Activated naive CD8-positive, alpha-beta T cell (primary cell): ENCODE results near the gene SMOC1.

Source experiments
- H3K27ac Mint-ChIP-seq: one replicate; pipeline ENCODE4 v1.8.0; 2021; ENCODE audit warnings: mixed read lengths
- H3K27me3 Mint-ChIP-seq: one replicate; pipeline ENCODE4 v1.8.0; 2021; ENCODE audit warnings: mixed read lengths
- H3K36me3 Mint-ChIP-seq: one replicate; pipeline ENCODE4 v1.8.0; 2021; ENCODE audit warnings: mixed read lengths
- H3K4me1 Mint-ChIP-seq: one replicate; pipeline ENCODE4 v1.8.0; 2021; ENCODE audit warnings: low read depth, mixed read lengths
- H3K4me3 Mint-ChIP-seq: one replicate; pipeline ENCODE4 v1.8.0; 2021; ENCODE audit warnings: mild to moderate bottlenecking, mixed read lengths
- H3K9me3 Mint-ChIP-seq: one replicate; pipeline ENCODE4 v1.8.0; 2021; ENCODE audit warnings: low read depth, mixed read lengths

The SMOC1 gene

GRCh38 chr14:69879175-69880043, at the start of gene SMOC1:
Gene SMOC1 (plus strand): TSS chr14:69879416. CDS start chr14:69879679, 263 bp downstream.
- Mint-ChIP-seq H3K4me3 (no peak within 1 kb of the TSS), H3K27ac (no peak within 1 kb of the TSS), H3K4me1 (peaks cover 1% of the 10 kb centered on the region), H3K27me3 (peaks cover 29% of the 10 kb centered on the region), H3K36me3 (no peaks in the 10 kb centered on the region), H3K9me3 (no peaks in the 10 kb centered on the region)

GRCh38 chr14:69838881-69839416, 40.3 kb upstream of the SMOC1 start:
- Mint-ChIP-seq H3K36me3 (no peaks in the 10 kb centered on the region), H3K4me1 (no peaks in the 10 kb centered on the region), H3K9me3 (no peaks in the 10 kb centered on the region), H3K4me3 (no peak overlapping the region), H3K27ac (no peak overlapping the region), H3K27me3 (peaks cover 10% of the 10 kb centered on the region)

- H3K36me3 Mint-ChIP-seq, result no peaks in the 10 kb centered on the region
- H3K27ac Mint-ChIP-seq, result no peak overlapping the region
- H3K4me1 Mint-ChIP-seq, result no peaks in the 10 kb centered on the region
- no peak overlapping the region for H3K4me3 Mint-ChIP-seq
- peaks cover 10% of the 10 kb centered on the region for H3K27me3 Mint-ChIP-seq
- no peaks in the 10 kb centered on the region for H3K9me3 Mint-ChIP-seq
Measured at GRCh38 chr14:69839661-69840060, 39.6 kb upstream of the SMOC1 start.

GRCh38 chr14:69841656-69842055, 37.6 kb upstream of the SMOC1 start:
- Mint-ChIP-seq H3K36me3 (no peaks in the 10 kb centered on the region), H3K27me3 (peaks cover 5% of the 10 kb centered on the region), H3K27ac (no peak overlapping the region), H3K9me3 (no peaks in the 10 kb centered on the region), H3K4me3 (no peak overlapping the region), H3K4me1 (no peaks in the 10 kb centered on the region)

GRCh38 chr14:69842686-69843420, 36.4 kb upstream of the SMOC1 start:
- no peaks in the 10 kb centered on the region for H3K9me3 Mint-ChIP-seq
- peaks cover 4% of the 10 kb centered on the region for H3K27me3 Mint-ChIP-seq
- no peak overlapping the region for H3K4me3 Mint-ChIP-seq
- H3K36me3 Mint-ChIP-seq, result no peaks in the 10 kb centered on the region
- no peak overlapping the region for H3K27ac Mint-ChIP-seq
- no peaks in the 10 kb centered on the region for H3K4me1 Mint-ChIP-seq

- Mint-ChIP-seq H3K9me3 (no peaks in the 10 kb centered on the region), H3K27ac (no peak overlapping the region), H3K4me1 (no peaks in the 10 kb centered on the region), H3K27me3 (peaks cover 4% of the 10 kb centered on the region), H3K36me3 (no peaks in the 10 kb centered on the region), H3K4me3 (no peak overlapping the region)
Measured at GRCh38 chr14:69844171-69844570, 35.0 kb upstream of the SMOC1 start.

- Mint-ChIP-seq H3K36me3 (no peaks in the 10 kb centered on the region), H3K27ac (no peak overlapping the region), H3K4me3 (no peak overlapping the region), H3K4me1 (no peaks in the 10 kb centered on the region), H3K27me3 (peaks cover 4% of the 10 kb centered on the region), H3K9me3 (no peaks in the 10 kb centered on the region)
Measured at GRCh38 chr14:69845050-69845581, 34.1 kb upstream of the SMOC1 start.

GRCh38 chr14:69845787-69846186, 33.4 kb upstream of the SMOC1 start:
- no peaks in the 10 kb centered on the region for H3K4me1 Mint-ChIP-seq
- H3K27ac Mint-ChIP-seq, result no peak overlapping the region
- H3K4me3 Mint-ChIP-seq, result no peak overlapping the region
- no peaks in the 10 kb centered on the region for H3K9me3 Mint-ChIP-seq
- peaks cover 4% of the 10 kb centered on the region for H3K27me3 Mint-ChIP-seq
- no peaks in the 10 kb centered on the region for H3K36me3 Mint-ChIP-seq

- no peaks in the 10 kb centered on the region for H3K9me3 Mint-ChIP-seq
- H3K27me3 Mint-ChIP-seq, result peaks cover 6% of the 10 kb centered on the region
- no peak overlapping the region for H3K4me3 Mint-ChIP-seq
- H3K36me3 Mint-ChIP-seq, result no peaks in the 10 kb centered on the region
- no peak overlapping the region for H3K27ac Mint-ChIP-seq
- H3K4me1 Mint-ChIP-seq, result no peaks in the 10 kb centered on the region
Measured at GRCh38 chr14:69848156-69848555, 31.1 kb upstream of the SMOC1 start.

- peaks cover 2% of the 10 kb centered on the region for H3K27me3 Mint-ChIP-seq
- no peak overlapping the region for H3K27ac Mint-ChIP-seq
- H3K9me3 Mint-ChIP-seq, result no peaks in the 10 kb centered on the region
Measured at GRCh38 chr14:69848903-69849391, 30.3 kb upstream of the SMOC1 start.

GRCh38 chr14:69850086-69850735, 29.0 kb upstream of the SMOC1 start:
- Mint-ChIP-seq H3K36me3 (no peaks in the 10 kb centered on the region), H3K9me3 (no peaks in the 10 kb centered on the region), H3K4me3 (no peak overlapping the region), H3K4me1 (no peaks in the 10 kb centered on the region), H3K27me3 (peaks cover 2% of the 10 kb centered on the region), H3K27ac (no peak overlapping the region)

More at GRCh38 chr14:69848903-69849391, 30.3 kb upstream of the SMOC1 start:
- H3K4me3 Mint-ChIP-seq, result no peak overlapping the region
- H3K4me1 Mint-ChIP-seq, result no peaks in the 10 kb centered on the region
- H3K36me3 Mint-ChIP-seq, result no peaks in the 10 kb centered on the region

- H3K27me3 Mint-ChIP-seq, result peaks cover 2% of the 10 kb centered on the region
- no peaks in the 10 kb centered on the region for H3K4me1 Mint-ChIP-seq
- H3K36me3 Mint-ChIP-seq, result no peaks in the 10 kb centered on the region
- no peaks in the 10 kb centered on the region for H3K9me3 Mint-ChIP-seq
- H3K4me3 Mint-ChIP-seq, result no peak overlapping the region
- no peak overlapping the region for H3K27ac Mint-ChIP-seq
Measured at GRCh38 chr14:69850736-69851112, 28.5 kb upstream of the SMOC1 start.

- peaks cover 2% of the 10 kb centered on the region for H3K27me3 Mint-ChIP-seq
- no peak overlapping the region for H3K27ac Mint-ChIP-seq
- no peak overlapping the region for H3K4me3 Mint-ChIP-seq
- H3K36me3 Mint-ChIP-seq, result no peaks in the 10 kb centered on the region
- no peaks in the 10 kb centered on the region for H3K9me3 Mint-ChIP-seq
- no peaks in the 10 kb centered on the region for H3K4me1 Mint-ChIP-seq
Measured at GRCh38 chr14:69852531-69853321, 26.5 kb upstream of the SMOC1 start.

GRCh38 chr14:69853774-69854173, 25.4 kb upstream of the SMOC1 start:
- H3K4me3 Mint-ChIP-seq, result no peak overlapping the region
- H3K27me3 Mint-ChIP-seq, result peaks cover 2% of the 10 kb centered on the region
- H3K9me3 Mint-ChIP-seq, result no peaks in the 10 kb centered on the region
- H3K27ac Mint-ChIP-seq, result no peak overlapping the region
- no peaks in the 10 kb centered on the region for H3K4me1 Mint-ChIP-seq
- H3K36me3 Mint-ChIP-seq, result no peaks in the 10 kb centered on the region
